Measurements from ENCODE around the gene NACC2. TPM values are rescaled to one million over a fixed set of nuclear protein-coding genes. Genes with fewer than 3 reads are reported as not detected.

The NACC2 gene
- total RNA-seq, 2 donors from 2014 or later: 8.4 to 13.7 TPM

- DNase-seq (no peak), ATAC-seq (replicated peaks in 1 of 2) (no peak)
- Mint-ChIP-seq H3K36me3 (ENCODE audit: insufficient read depth in 2 of 2) (no peaks in the 10 kb centered on the region), H3K9me3 (no peaks in the 10 kb centered on the region), H3K27me3 (ENCODE audit: low read depth) (no peaks in the 10 kb centered on the region), H3K4me1 (ENCODE audit: low read depth) (no peaks in the 10 kb centered on the region), H3K4me3 (no peak overlapping the region), H3K27ac (no peak overlapping the region)
Observed at GRCh38 chr9:136007276-136007933, 87.7 kb downstream of the NACC2 start.

- no peaks in the 10 kb centered on the region for H3K9me3 Mint-ChIP-seq
- ATAC-seq (replicated peaks in 1 of 2) (no peak), DNase-seq (no peak)
- H3K4me1 Mint-ChIP-seq (ENCODE audit: low read depth): no peaks in the 10 kb centered on the region
- no peaks in the 10 kb centered on the region for H3K27me3 Mint-ChIP-seq (ENCODE audit: low read depth)
- H3K27ac Mint-ChIP-seq: no peak overlapping the region
- H3K36me3 Mint-ChIP-seq (ENCODE audit: insufficient read depth in 2 of 2): no peaks in the 10 kb centered on the region
- H3K4me3 Mint-ChIP-seq: no peak overlapping the region
Observed at GRCh38 chr9:136006169-136006568, 88.9 kb downstream of the NACC2 start.

DNA sequence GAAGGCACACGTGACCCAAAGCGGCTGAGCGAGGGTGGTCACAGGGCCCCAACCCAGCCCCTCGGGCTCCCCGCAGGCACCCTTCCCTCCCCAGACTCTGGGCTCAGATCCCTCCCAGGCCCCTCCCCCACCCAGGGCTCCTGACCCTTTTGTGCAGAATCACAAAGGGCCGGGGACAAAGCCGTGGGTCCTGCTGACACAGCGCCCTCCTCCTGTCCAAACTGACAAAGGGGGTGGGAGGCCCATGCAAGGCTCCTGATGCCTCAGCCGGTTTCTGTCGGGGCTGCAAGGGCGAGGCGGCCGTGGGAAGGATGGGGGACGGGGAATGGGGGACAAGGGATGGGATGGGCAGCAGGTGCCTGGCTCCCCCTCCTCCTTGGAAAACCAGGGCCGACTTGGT lies 90.4 kb downstream of the NACC2 start:
- no peak for ATAC-seq (replicated peaks in 1 of 2)
- H3K9me3 Mint-ChIP-seq: no peaks in the 10 kb centered on the region
- no peak overlapping the region for H3K27ac Mint-ChIP-seq
- H3K4me1 Mint-ChIP-seq (ENCODE audit: low read depth): no peaks in the 10 kb centered on the region
- no peaks in the 10 kb centered on the region for H3K27me3 Mint-ChIP-seq (ENCODE audit: low read depth)
- H3K4me3 Mint-ChIP-seq: no peak overlapping the region
- no peak for DNase-seq
- H3K36me3 Mint-ChIP-seq (ENCODE audit: insufficient read depth in 2 of 2): no peaks in the 10 kb centered on the region

DNA sequence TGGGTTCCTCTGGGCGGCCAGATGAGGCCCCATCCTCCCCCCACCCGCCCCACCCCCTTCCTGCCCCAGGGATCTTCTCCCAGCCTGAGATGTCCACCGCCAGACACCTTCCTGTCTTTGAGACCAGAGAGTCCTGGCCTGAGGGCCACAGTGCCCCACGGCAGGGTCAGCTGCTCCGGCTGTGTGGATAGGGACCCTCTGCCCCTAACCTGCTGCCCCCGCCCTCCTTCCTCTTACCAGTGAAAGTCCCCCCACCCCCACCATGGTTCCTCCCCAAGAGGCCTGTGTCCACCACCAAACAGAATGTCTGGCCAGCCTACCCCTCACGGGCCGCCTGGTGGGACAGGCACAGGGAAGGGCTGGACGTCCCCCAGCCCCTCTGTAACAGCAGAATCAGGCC lies 90.9 kb downstream of the NACC2 start:
- H3K36me3 Mint-ChIP-seq (ENCODE audit: insufficient read depth in 2 of 2): no peaks in the 10 kb centered on the region
- H3K27ac Mint-ChIP-seq: no peak overlapping the region
- no peaks in the 10 kb centered on the region for H3K27me3 Mint-ChIP-seq (ENCODE audit: low read depth)
- ATAC-seq (replicated peaks in 1 of 2) (no peak), DNase-seq (no peak)
- H3K9me3 Mint-ChIP-seq: no peaks in the 10 kb centered on the region
- H3K4me3 Mint-ChIP-seq: no peak overlapping the region
- H3K4me1 Mint-ChIP-seq (ENCODE audit: low read depth): no peaks in the 10 kb centered on the region

- no peaks in the 10 kb centered on the region for H3K4me1 Mint-ChIP-seq (ENCODE audit: low read depth)
- no peak overlapping the region for H3K27ac Mint-ChIP-seq
- no peaks in the 10 kb centered on the region for H3K36me3 Mint-ChIP-seq (ENCODE audit: insufficient read depth in 2 of 2)
- H3K9me3 Mint-ChIP-seq: no peaks in the 10 kb centered on the region
- ATAC-seq (replicated peaks in 1 of 2) (no peak), DNase-seq (no peak)
- H3K4me3 Mint-ChIP-seq: no peak overlapping the region
- no peaks in the 10 kb centered on the region for H3K27me3 Mint-ChIP-seq (ENCODE audit: low read depth)
Observed at GRCh38 chr9:136003411-136004218, 91.5 kb downstream of the NACC2 start.

GRCh38 chr9:136002881-136003280 lies 92.2 kb downstream of the NACC2 start:
- Mint-ChIP-seq H3K27ac (no peak overlapping the region), H3K4me3 (no peak overlapping the region), H3K9me3 (no peaks in the 10 kb centered on the region), H3K36me3 (ENCODE audit: insufficient read depth in 2 of 2) (no peaks in the 10 kb centered on the region), H3K4me1 (ENCODE audit: low read depth) (no peaks in the 10 kb centered on the region), H3K27me3 (ENCODE audit: low read depth) (no peaks in the 10 kb centered on the region)
- DNase-seq (no peak), ATAC-seq (replicated peaks in 1 of 2) (no peak)

GRCh38 chr9:136002215-136002614 lies 92.9 kb downstream of the NACC2 start:
- Mint-ChIP-seq H3K27me3 (ENCODE audit: low read depth) (no peaks in the 10 kb centered on the region), H3K9me3 (no peaks in the 10 kb centered on the region), H3K4me1 (ENCODE audit: low read depth) (no peaks in the 10 kb centered on the region), H3K27ac (no peak overlapping the region), H3K4me3 (no peak overlapping the region), H3K36me3 (ENCODE audit: insufficient read depth in 2 of 2) (no peaks in the 10 kb centered on the region)
- ATAC-seq (replicated peaks in 1 of 2) (no peak), DNase-seq (no peak)

DNA sequence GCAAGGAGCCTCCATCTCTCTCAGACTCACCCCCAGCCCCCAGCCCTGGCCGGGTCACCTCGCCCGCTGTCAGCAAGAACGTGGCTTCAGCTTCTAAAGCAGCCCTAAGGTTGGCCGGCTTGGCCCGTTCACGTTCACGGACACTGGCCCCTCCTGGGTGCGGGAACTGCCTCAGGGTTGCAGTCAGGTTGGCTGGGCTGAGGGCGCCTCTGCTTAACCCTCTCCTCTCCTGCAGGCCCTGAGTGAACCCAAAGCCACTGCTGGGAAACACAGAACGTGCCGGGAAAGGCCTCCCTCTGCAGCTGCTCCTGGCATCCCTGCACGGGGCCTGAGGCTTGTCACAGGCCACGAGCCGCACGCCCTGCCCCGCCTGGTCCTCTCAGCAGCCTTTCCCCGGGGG lies 93.9 kb downstream of the NACC2 start:
- H3K27me3 Mint-ChIP-seq (ENCODE audit: low read depth): no peaks in the 10 kb centered on the region
- H3K9me3 Mint-ChIP-seq: no peaks in the 10 kb centered on the region
- H3K36me3 Mint-ChIP-seq (ENCODE audit: insufficient read depth in 2 of 2): no peaks in the 10 kb centered on the region
- ATAC-seq (replicated peaks in 1 of 2) (no peak), DNase-seq (no peak)
- no peaks in the 10 kb centered on the region for H3K4me1 Mint-ChIP-seq (ENCODE audit: low read depth)
- no peak overlapping the region for H3K27ac Mint-ChIP-seq
- no peak overlapping the region for H3K4me3 Mint-ChIP-seq

DNA sequence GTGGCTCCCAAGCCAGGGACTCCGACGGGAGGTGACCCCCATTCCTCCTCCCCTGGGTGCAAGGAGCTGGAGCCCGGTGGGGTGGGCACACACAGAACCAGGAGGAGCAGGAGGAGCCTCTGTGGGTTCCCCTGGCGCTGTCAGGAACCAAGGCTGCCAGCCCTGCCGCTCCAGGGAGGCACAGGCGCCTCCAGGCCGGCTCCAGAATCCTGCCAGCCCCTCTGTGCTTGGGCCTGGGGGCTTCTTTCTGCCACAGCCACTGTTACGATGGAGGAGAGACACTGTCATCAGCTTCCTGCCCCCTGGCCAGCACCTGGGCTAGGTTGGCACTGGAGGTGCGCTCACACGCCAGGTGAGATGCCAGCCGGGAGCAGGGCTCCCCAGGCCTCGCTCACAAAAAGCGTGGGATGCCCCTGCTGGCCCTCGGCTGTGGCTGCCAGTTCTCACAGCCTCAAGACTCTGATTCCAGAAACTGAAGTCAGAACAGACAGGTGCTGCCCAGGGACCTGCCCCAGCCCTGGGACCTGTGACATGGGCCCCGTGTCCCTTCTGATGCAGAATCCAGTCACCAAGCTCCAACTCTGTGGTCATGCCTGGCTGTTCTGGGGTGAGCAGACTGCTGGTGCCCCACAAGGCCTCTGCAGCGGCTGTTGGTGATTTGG lies 96.5 kb downstream of the NACC2 start:
- H3K36me3 Mint-ChIP-seq (ENCODE audit: insufficient read depth in 2 of 2): no peaks in the 10 kb centered on the region
- no peaks in the 10 kb centered on the region for H3K27me3 Mint-ChIP-seq (ENCODE audit: low read depth)
- DNase-seq: no peak
- H3K27ac Mint-ChIP-seq: no peak overlapping the region
- no peak for ATAC-seq (replicated peaks in 1 of 2)
- no peaks in the 10 kb centered on the region for H3K9me3 Mint-ChIP-seq
- H3K4me1 Mint-ChIP-seq (ENCODE audit: low read depth): peaks cover 4% of the 10 kb centered on the region
- H3K4me3 Mint-ChIP-seq: no peak overlapping the region

GRCh38 chr9:135998016-135998380 lies 97.1 kb downstream of the NACC2 start:
- Mint-ChIP-seq H3K27me3 (ENCODE audit: low read depth) (no peaks in the 10 kb centered on the region), H3K4me3 (no peak overlapping the region), H3K27ac (no peak overlapping the region), H3K9me3 (no peaks in the 10 kb centered on the region), H3K4me1 (ENCODE audit: low read depth) (peaks cover 4% of the 10 kb centered on the region), H3K36me3 (ENCODE audit: insufficient read depth in 2 of 2) (no peaks in the 10 kb centered on the region)
- no peak for ATAC-seq (replicated peaks in 1 of 2)
- no peak for DNase-seq

DNA sequence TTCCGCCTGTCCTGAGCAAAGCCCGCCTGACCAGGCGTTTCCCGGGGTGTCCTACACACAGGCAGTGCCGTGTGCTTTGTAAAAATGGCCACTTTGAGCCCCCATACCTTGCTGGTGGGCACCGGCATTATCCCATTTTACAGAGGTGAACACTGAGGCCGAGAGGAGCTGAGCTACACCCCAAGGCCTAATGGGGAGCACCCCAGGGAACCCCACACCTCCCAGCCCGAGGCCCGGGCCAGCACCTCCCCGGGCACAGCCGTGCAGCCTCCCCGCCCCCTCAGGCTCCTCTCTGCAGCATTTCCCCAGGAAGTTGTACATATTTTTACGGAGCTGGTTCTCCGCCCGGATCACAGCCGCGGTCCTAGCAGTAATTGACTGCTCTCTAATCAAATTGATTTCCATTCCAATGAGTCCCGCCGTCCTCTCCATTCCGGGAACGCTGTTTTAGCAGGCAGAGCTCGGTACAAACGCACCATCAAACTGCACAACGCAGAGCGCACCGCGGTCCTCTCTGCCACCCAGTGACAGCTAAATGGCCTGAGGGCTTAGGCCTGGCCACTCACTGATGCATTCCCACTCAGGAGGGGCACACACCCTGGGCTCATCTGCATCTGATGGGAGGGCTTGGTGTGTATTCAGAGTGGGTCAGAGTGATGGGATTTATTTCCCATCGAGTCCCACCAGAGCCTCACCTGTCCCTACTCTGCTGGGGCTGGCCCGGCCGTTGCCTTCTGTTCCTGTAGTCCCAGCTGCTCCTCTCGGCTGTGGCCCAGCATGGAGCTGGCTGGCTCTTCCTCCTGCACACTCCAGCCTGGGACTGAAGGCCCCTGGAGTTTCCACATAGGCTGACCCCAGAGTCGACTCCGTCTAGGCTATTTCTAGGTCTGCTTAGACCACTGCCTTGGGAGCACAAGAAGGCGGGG lies 97.7 kb downstream of the NACC2 start:
- no peak overlapping the region for H3K4me3 Mint-ChIP-seq
- H3K36me3 Mint-ChIP-seq (ENCODE audit: insufficient read depth in 2 of 2): no peaks in the 10 kb centered on the region
- no peak for ATAC-seq (replicated peaks in 1 of 2)

DNA sequence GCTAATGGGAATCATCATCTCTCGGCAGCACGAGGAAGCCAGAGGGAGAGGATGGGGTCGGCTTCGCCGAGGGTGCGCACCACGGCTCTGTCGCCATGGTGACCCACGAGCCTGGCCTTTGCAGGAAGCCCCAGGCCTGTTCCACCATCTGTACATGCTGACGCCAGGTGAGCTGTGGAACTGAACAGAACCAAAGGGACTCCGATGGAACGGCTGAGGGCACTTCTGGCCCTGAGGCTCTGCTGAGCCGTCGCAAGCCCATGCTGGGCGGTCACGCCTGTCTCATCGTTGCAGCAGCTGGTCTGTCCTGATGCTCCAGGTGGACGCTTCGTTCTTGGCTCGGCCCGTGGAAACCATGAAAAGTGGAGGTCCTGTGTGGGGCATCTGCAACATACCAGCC lies 99.3 kb downstream of the NACC2 start:
- ATAC-seq (replicated peaks in 1 of 2) (no peak), DNase-seq (no peak)
- H3K4me3 Mint-ChIP-seq: no peak overlapping the region
- no peaks in the 10 kb centered on the region for H3K27me3 Mint-ChIP-seq (ENCODE audit: low read depth)
- H3K9me3 Mint-ChIP-seq: no peaks in the 10 kb centered on the region
- H3K27ac Mint-ChIP-seq: no peak overlapping the region
- no peaks in the 10 kb centered on the region for H3K36me3 Mint-ChIP-seq (ENCODE audit: insufficient read depth in 2 of 2)
- peaks cover 9% of the 10 kb centered on the region for H3K4me1 Mint-ChIP-seq (ENCODE audit: low read depth)

More for the DNA sequence above, 97.7 kb downstream of the NACC2 start:
- H3K27me3 Mint-ChIP-seq (ENCODE audit: low read depth): no peaks in the 10 kb centered on the region
- H3K9me3 Mint-ChIP-seq: no peaks in the 10 kb centered on the region
- H3K27ac Mint-ChIP-seq: no peak overlapping the region
- H3K4me1 Mint-ChIP-seq (ENCODE audit: low read depth): peaks cover 4% of the 10 kb centered on the region
- DNase-seq: no peak
